Measurements from ENCODE around the gene SLC24A4. TPM values are rescaled to one million over a fixed set of nuclear protein-coding genes. Genes with fewer than 3 reads are reported as not detected.

The SLC24A4 gene
- total and polyA plus RNA-seq, 2 of the 4 experiments (the other 2 are of a cell fraction) = not detected

DNA sequence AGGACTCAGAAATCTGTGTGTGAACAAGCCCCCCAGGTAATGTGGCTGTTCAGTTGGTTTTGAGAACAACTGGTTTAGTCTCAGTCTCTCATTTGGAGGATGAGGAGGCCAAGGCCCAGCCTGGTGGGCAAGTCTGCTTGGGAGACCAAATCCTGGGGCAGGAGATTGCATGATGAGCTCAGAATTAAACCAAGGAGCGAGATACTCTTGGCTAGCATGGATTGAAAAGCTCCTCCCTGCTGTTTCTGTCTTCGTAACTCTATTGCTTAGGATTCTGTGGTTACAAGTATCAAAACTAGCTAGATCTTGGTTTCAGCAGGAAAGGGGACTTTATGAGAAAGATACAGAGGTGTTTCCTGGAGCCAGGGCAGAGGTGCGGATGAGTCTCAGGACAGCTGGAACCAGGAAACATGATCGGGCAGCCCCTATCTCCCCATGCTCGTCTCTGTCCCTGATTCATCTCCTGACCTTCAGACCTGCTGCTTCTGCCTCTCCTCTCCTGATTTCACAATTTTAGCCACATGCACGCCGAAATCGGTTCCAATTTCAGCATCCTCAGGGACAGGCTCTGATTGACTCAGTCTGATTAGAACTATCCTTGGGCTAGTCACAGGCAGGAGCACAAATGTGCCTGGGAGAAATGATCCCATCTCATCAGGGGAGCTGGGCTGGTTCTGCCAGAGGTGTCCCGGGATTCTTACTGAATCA is 150.4 kb downstream of the SLC24A4 start:
- H3K4me2 ChIP-seq (ENCODE audit: low read depth, low read length) = no peak overlapping the region
- H4K20me1 ChIP-seq (ENCODE audit: insufficient read depth, low read length) = no peaks in the 10 kb centered on the region
- H4K5ac ChIP-seq (ENCODE audit: low read depth, low read length) = no peak overlapping the region
- peak overlapping the region; percentile 85; the same call in 1 of the 2 replicates for H2BK120ac ChIP-seq (ENCODE audit: low read depth, low read length)
- no peak overlapping the region for H3K9ac ChIP-seq (ENCODE audit: low read depth, low read length)
- no peaks in the 10 kb centered on the region for H3K79me1 ChIP-seq (ENCODE audit: low read depth in 1 of 2, low read length in 2 of 2)
- dilution Hi-C loops (cut with HindIII; ENCODE audit: low sequenced_read_pairs, unreplicated experiment) = no loop called here
- ChIA-PET POLR2A (ENCODE audit: unreplicated experiment) (interaction anchor here (0.6 kb wide), 1 partner anchor 143 kb away, joined by 6 read pairs; no protein-coding TSS in a partner anchor), CTCF (interaction anchor here (1.3 to 3.9 kb wide), 2 partner anchors 11 to 31 kb away, joined by 3 to 15 read pairs; no protein-coding TSS in a partner anchor)
- peak overlapping the region in 1 of 2 experiments; percentile 36; a peak in 1 of 4 replicates for H4K8ac ChIP-seq (ENCODE audit: low read depth in 2 of 2, low read length in 2 of 2)
- no peaks in the 10 kb centered on the region for H3K9me3 ChIP-seq (ENCODE audit: control insufficient read depth, insufficient read depth, low read length)
- H3K14ac ChIP-seq (replicated peaks; ENCODE audit: low read depth, low read length) = peak overlapping the region; percentile 61; the same call in 1 of the 2 replicates
- 65% methylated on average over 6 of the region's 9 CpGs; no CpG with 5 or more reads in 1 of the 2 experiments for WGBS, 2 experiments (ENCODE audit: extremely low coverage in 2 of 2, insufficient read length in 1 of 2)
- no TSS peak for BruUV-seq (replicated peaks)
- peak overlapping the region; percentile 17 for H2BK5ac ChIP-seq (ENCODE audit: low read depth, low read length, poor library complexity, severe bottlenecking)
- 0 out of 2 replicates have a peak overlapping the region, but pooled peaks have one; percentile 13 for H4K91ac ChIP-seq (ENCODE audit: insufficient read depth, low read depth, low read length)
- peaks cover 11% of the 10 kb centered on the region for H3K4me1 ChIP-seq (ENCODE audit: control insufficient read depth, insufficient read depth, low read length)
- H2BK15ac ChIP-seq (ENCODE audit: low read depth, low read length) = peak overlapping the region; percentile 77; the same call in 2 of the 3 replicates
- in situ Hi-C loops (cut with MboI; ENCODE audit: low sequenced_read_pairs) = no loop called here
- intact Hi-C loops (cut with micrococcal nuclease) = no loop called here
- no peaks in the 10 kb centered on the region for H3K36me3 ChIP-seq (ENCODE audit: control insufficient read depth, insufficient read depth, low read length)
- H3K23ac ChIP-seq (ENCODE audit: low read depth, low read length) = peak overlapping the region; percentile 1; the same call in 1 of the 2 replicates
- peak overlapping the region; percentile 77 for H2AFZ ChIP-seq (replicated peaks; ENCODE audit: low read length, poor library complexity)
- H3K9me1 ChIP-seq (ENCODE audit: insufficient read depth, low read length) = peaks cover 3% of the 10 kb centered on the region; the same call in 1 of the 2 replicates
- H2AK5ac ChIP-seq (ENCODE audit: low read depth, low read length) = peak overlapping the region; percentile 92; the same call in 1 of the 2 replicates
- peak; percentile 78 for TF ChIP-seq CEBPB (IDR thresholded peaks at IDR 0.05; ENCODE audit: low read depth, low read length)
- no peak for TF ChIP-seq MAFK (IDR thresholded peaks at IDR 0.05; ENCODE audit: low read depth, low read length)
- peak; percentile 10; the same call in 1 of the 2 replicates for TF ChIP-seq FOS (IDR thresholded peaks at IDR 0.05; ENCODE audit: low read depth, low read length)
- peak; percentile 57 for ATAC-seq (ENCODE audit: low read depth)
- H2AK9ac ChIP-seq (replicated peaks; ENCODE audit: low read depth, low read length, poor library complexity) = peak overlapping the region; percentile 60
- peak; percentile 75 for DNase-seq
- peak overlapping the region; percentile 88 for H2BK20ac ChIP-seq (ENCODE audit: low read depth, low read length)
- peak overlapping the region; percentile 24; the same call in 1 of the 2 replicates for H3K27ac ChIP-seq (ENCODE audit: insufficient read depth, low read length)
- H3K27me3 ChIP-seq (ENCODE audit: control insufficient read depth, insufficient read depth, low read length) = no peaks in the 10 kb centered on the region
- H3K18ac ChIP-seq (ENCODE audit: low read depth, low read length) = peak overlapping the region; percentile 49
- H3K4me3 ChIP-seq (ENCODE audit: insufficient read depth, low read depth, low read length) = no peak overlapping the region
- H3K4ac ChIP-seq (ENCODE audit: low read depth, low read length) = peak overlapping the region; percentile 14; the same call in 1 of the 2 replicates
- H3K56ac ChIP-seq (ENCODE audit: extremely low read depth, insufficient read depth, low read length) = no peak overlapping the region

Measured in IMR-90 (cell line).